Thyroid gland (tissue), 4 donors: Measurements from ENCODE around the gene LY6G5B.

Source experiments
- POLR2A ChIP-seq, 2 donors: fragments of 450-650 bp; IDR thresholded peaks; one replicate each; pipeline ENCODE4 v1.6.1; 2017; ENCODE audit warnings: antibody characterized with exemption in 2 of 2, mild to moderate bottlenecking in 2 of 2, moderate library complexity in 1 of 2
- TF ChIP-seq, protein P1 (sequence below), 6 experiments: fragments of 200-600 bp in 3 of 6; fragments of 450-650 bp in 3 of 6; sonication (generic) in 3 of 6; IDR thresholded peaks; one replicate each; pipeline ENCODE4 v1.5.1; 2016 to 2019; ENCODE audit warnings: antibody characterized with exemption in 6 of 6, mild to moderate bottlenecking in 2 of 6, inconsistent platforms in 1 of 6, moderate library complexity in 1 of 6

DNA sequence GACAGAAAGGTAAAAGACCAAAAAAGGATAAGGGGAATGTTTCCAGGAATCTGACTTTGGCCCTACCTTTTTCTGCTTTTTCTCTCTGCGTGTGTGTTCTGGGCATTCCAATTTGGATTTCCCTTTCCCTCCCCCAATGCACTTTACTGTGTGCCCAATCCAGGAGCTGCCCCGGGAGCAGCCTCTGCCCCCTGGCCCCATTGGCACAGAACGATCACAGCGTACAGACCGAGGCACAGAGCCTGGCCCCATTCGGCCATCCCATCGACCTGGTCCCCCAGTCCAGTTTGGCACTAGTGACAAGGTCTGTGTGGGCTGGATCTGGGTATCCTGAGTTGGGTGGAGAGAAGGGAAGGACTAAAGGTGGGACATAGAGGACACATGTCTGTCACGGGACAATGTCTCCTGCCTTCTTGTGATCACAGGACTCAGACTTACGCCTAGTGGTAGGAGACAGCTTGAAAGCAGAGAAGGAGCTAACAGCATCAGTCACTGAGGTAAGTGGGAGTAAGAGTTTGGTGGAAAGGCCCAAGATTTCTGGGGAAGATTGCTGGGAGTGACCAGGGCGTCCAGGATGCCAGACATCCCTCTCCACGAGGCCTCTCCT is 34.7 kb upstream of the LY6G5B start:
- TF ChIP-seq, protein P1, sequence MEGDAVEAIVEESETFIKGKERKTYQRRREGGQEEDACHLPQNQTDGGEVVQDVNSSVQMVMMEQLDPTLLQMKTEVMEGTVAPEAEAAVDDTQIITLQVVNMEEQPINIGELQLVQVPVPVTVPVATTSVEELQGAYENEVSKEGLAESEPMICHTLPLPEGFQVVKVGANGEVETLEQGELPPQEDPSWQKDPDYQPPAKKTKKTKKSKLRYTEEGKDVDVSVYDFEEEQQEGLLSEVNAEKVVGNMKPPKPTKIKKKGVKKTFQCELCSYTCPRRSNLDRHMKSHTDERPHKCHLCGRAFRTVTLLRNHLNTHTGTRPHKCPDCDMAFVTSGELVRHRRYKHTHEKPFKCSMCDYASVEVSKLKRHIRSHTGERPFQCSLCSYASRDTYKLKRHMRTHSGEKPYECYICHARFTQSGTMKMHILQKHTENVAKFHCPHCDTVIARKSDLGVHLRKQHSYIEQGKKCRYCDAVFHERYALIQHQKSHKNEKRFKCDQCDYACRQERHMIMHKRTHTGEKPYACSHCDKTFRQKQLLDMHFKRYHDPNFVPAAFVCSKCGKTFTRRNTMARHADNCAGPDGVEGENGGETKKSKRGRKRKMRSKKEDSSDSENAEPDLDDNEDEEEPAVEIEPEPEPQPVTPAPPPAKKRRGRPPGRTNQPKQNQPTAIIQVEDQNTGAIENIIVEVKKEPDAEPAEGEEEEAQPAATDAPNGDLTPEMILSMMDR (IDR thresholded peaks at IDR 0.05), result no peak
- no peak for TF ChIP-seq POLR2A (IDR thresholded peaks at IDR 0.05)
